HG03025 (cell line): ENCODE measurements around the gene HOXC5.

Experiments
- ATAC-seq: cut with Tn5 transposase; IDR thresholded peaks from one replicate; pipeline ENCODE4 v1.9.1; 2021; ENCODE audit warnings: mild to moderate bottlenecking, moderate library complexity; ENCODE audit not compliant: unreplicated experiment, low FRiP score

The HOXC5 gene

GRCh38 chr12:54019091-54019811, 13.6 kb upstream of the HOXC5 start:
- no peak for ATAC-seq

- ATAC-seq: no peak
Observed at GRCh38 chr12:54019924-54020590, 12.8 kb upstream of the HOXC5 start.

GRCh38 chr12:54020591-54021405, 12.1 kb upstream of the HOXC5 start:
- no peak for ATAC-seq

- ATAC-seq: no peak
Observed at GRCh38 chr12:54021432-54022013, 11.3 kb upstream of the HOXC5 start.

GRCh38 chr12:54022960-54023884, 9.6 kb upstream of the HOXC5 start:
- ATAC-seq: no peak

- no peak for ATAC-seq
Observed at GRCh38 chr12:54024127-54024526, 8.7 kb upstream of the HOXC5 start.

GRCh38 chr12:54024581-54025305, 8.1 kb upstream of the HOXC5 start:
- ATAC-seq: no peak

- no peak for ATAC-seq
Observed at GRCh38 chr12:54025499-54026405, 7.1 kb upstream of the HOXC5 start.

- ATAC-seq: no peak
Observed at GRCh38 chr12:54026640-54027441, 6.0 kb upstream of the HOXC5 start.

- no peak for ATAC-seq
Observed at GRCh38 chr12:54027442-54027786, 5.4 kb upstream of the HOXC5 start.

GRCh38 chr12:54028314-54029201, 4.3 kb upstream of the HOXC5 start, which contains the start of gene HOXC6:
Gene HOXC6 (plus strand): TSS chr12:54028440. CDS start chr12:54028522, 82 bp downstream.
- ATAC-seq: no peak

GRCh38 chr12:54029529-54030441, 3.1 kb upstream of the HOXC5 start:
- ATAC-seq: no peak

- ATAC-seq: no peak
Observed at GRCh38 chr12:54030442-54030801, 2.4 kb upstream of the HOXC5 start.

GRCh38 chr12:54030889-54031471, 1.9 kb upstream of the HOXC5 start:
- no peak for ATAC-seq

GRCh38 chr12:54031480-54031879, 1.4 kb upstream of the HOXC5 start:
- ATAC-seq: no peak
